Natural killer cell (primary cell): ENCODE data around the gene DCUN1D4. TPM values are rescaled to one million over a fixed set of nuclear protein-coding genes. Genes with fewer than 3 reads are reported as not detected.

Experiments used
- ATAC-seq, 3 donors: fragments of 150-1000 bp in 2 of 3; fragments of 200-7000 bp in 1 of 3; cut with Tn5 transposase; 1 replicate in 1 of 3; 2 replicates in 2 of 3; pipeline ENCODE4 v1.10.0; 2021; ENCODE audit warnings: mild to moderate bottlenecking in 2 of 3, moderate library complexity in 2 of 3
- DNase-seq, 2 donors: peaks; one replicate each; pipeline versions ENCODE4 v3.0.0 to v3.0.0-alpha.2; 2013 to 2021; ENCODE audit warnings: mixed read lengths in 1 of 2
- H3K27ac ChIP-seq: one replicate; pipeline ENCODE4 v1.5.1; 2013; ENCODE audit warnings: mild to moderate bottlenecking, low read length
- H3K27me3 ChIP-seq: one replicate; pipeline ENCODE4 v1.6.1; 2013; ENCODE audit warnings: low read length; ENCODE audit not compliant: control insufficient read depth, insufficient read depth
- H3K36me3 ChIP-seq: one replicate; pipeline ENCODE4 v1.6.1; 2013; ENCODE audit warnings: low read length; ENCODE audit not compliant: control insufficient read depth, insufficient read depth
- H3K4me1 ChIP-seq: one replicate; pipeline ENCODE4 v1.6.1; 2013; ENCODE audit warnings: low read length; ENCODE audit not compliant: control insufficient read depth, insufficient read depth
- H3K4me3 ChIP-seq: one replicate; pipeline ENCODE4 v1.5.1; 2013; ENCODE audit warnings: low read length
- H3K9me3 ChIP-seq: one replicate; pipeline ENCODE4 v1.6.1; 2013; ENCODE audit warnings: low read length; ENCODE audit not compliant: control insufficient read depth, insufficient read depth
- H3K27ac Mint-ChIP-seq, 2 donors: one replicate each; pipeline ENCODE4 v1.8.0; 2022; ENCODE audit warnings: mild to moderate bottlenecking in 2 of 2, mixed read lengths in 2 of 2, moderate library complexity in 1 of 2
- H3K27me3 Mint-ChIP-seq, 2 donors: one replicate each; pipeline ENCODE4 v1.8.0; 2022; ENCODE audit warnings: low read depth in 2 of 2, mixed read lengths in 2 of 2
- H3K36me3 Mint-ChIP-seq: one replicate; pipeline ENCODE4 v1.8.0; 2022; ENCODE audit warnings: mixed read lengths
- H3K4me1 Mint-ChIP-seq, 2 donors: one replicate each; pipeline ENCODE4 v1.8.0; 2022; ENCODE audit warnings: mixed read lengths in 2 of 2
- H3K4me3 Mint-ChIP-seq: one replicate; pipeline ENCODE4 v1.8.0; 2022; ENCODE audit warnings: mild to moderate bottlenecking, moderate library complexity, mixed read lengths
- H3K9me3 Mint-ChIP-seq, 2 donors: one replicate each; pipeline ENCODE4 v1.8.0; 2022; ENCODE audit warnings: mixed read lengths in 2 of 2
- WGBS: methylation state at CpG from one replicate; pipeline ENCODE4 v1.1.7; 2013; ENCODE audit warnings: missing lambda C conversion rate; ENCODE audit not compliant: insufficient coverage; 5-methylcytosine and 5-hydroxymethylcytosine counted together
- intact Hi-C: fragments of 100-400 bp; cut with micrococcal nuclease; formaldehyde crosslinking; loops from one replicate; pipeline ENCODE4 v1.14.2; 2022
- total RNA-seq, 4 donors: library from RNA; stranded (reverse); fragments of 120-200 nt in 1 of 4; gene quantifications; one replicate each; pipeline versions ENCODE4 v1.2.3 to v1.2.4, GENCODE V29; 2013 to 2022
- TF ChIP-seq, protein P1 (sequence below): fragments of 200-600 bp; IDR thresholded peaks from one replicate; pipeline ENCODE4 v1.8.0; 2022; ENCODE audit warnings: antibody characterized with exemption

The DCUN1D4 gene
- total RNA-seq, 3 donors from 2014 or later (not counting 1 experiment from before 2014, with no cell fraction given), result 26.9 to 35.9 (median 35.1) TPM

- Histone ChIP-seq H3K9me3 (no peaks in the 10 kb centered on the region), H3K4me1 (no peaks in the 10 kb centered on the region), H3K27ac (no peak overlapping the region), H3K4me3 (no peak overlapping the region), H3K27me3 (no peaks in the 10 kb centered on the region), H3K36me3 (no peaks in the 10 kb centered on the region)
- no peak for DNase-seq
- WGBS, result 67% methylated on average over 1 of the region's 1 CpG
- H3K36me3 Mint-ChIP-seq, result no peaks in the 10 kb centered on the region
- intact Hi-C loops, result no loop called here
- ATAC-seq, result no peak
- peaks cover 0 to 9% of the 10 kb centered on the region in 2 donors for H3K27me3 Mint-ChIP-seq
- H3K27ac Mint-ChIP-seq, result no peak overlapping the region
- no peak overlapping the region for H3K4me3 Mint-ChIP-seq
- TF ChIP-seq, protein P1, sequence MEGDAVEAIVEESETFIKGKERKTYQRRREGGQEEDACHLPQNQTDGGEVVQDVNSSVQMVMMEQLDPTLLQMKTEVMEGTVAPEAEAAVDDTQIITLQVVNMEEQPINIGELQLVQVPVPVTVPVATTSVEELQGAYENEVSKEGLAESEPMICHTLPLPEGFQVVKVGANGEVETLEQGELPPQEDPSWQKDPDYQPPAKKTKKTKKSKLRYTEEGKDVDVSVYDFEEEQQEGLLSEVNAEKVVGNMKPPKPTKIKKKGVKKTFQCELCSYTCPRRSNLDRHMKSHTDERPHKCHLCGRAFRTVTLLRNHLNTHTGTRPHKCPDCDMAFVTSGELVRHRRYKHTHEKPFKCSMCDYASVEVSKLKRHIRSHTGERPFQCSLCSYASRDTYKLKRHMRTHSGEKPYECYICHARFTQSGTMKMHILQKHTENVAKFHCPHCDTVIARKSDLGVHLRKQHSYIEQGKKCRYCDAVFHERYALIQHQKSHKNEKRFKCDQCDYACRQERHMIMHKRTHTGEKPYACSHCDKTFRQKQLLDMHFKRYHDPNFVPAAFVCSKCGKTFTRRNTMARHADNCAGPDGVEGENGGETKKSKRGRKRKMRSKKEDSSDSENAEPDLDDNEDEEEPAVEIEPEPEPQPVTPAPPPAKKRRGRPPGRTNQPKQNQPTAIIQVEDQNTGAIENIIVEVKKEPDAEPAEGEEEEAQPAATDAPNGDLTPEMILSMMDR, result no peak
- peaks cover 0 to 5% of the 10 kb centered on the region in 2 donors for H3K4me1 Mint-ChIP-seq
- no peaks in the 10 kb centered on the region for H3K9me3 Mint-ChIP-seq
Measured at GRCh38 chr4:51835855-51836254, 7.1 kb upstream of the DCUN1D4 start.

DNA sequence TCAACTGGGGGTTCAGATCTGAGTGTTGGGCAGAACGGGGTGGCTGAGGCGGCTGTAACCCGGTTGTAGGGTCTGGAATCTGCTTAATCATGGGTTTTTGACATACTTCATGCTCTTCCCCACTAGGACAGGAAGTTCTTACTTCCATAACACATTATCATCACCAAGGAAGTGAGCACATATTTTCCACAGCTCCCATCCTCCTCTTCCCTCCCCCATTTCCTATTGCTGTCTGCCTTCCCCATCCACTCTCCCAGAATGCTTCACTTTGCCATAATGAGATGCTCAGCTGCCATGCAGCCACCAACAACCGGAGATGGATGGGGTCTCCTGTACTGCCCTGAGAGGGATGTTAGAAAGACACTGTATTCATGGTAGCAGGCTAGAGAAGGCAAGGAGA lies 6.4 kb upstream of the DCUN1D4 start:
- H3K4me3 Mint-ChIP-seq, result no peak overlapping the region
- H3K27ac ChIP-seq, result no peak overlapping the region
- no peak overlapping the region for H3K27ac Mint-ChIP-seq
- H3K4me3 ChIP-seq, result no peak overlapping the region
- H3K27me3 Mint-ChIP-seq, result peaks cover 0 to 7% of the 10 kb centered on the region in 2 donors
- TF ChIP-seq, protein P1, result no peak
- ATAC-seq, result no peak
- no peaks in the 10 kb centered on the region for H3K36me3 Mint-ChIP-seq
- H3K9me3 Mint-ChIP-seq, result no peaks in the 10 kb centered on the region
- peaks cover 0 to 5% of the 10 kb centered on the region in 2 donors for H3K4me1 Mint-ChIP-seq
- no peaks in the 10 kb centered on the region for H3K9me3 ChIP-seq
- 87% methylated on average over 4 of the region's 4 CpGs for WGBS
- intact Hi-C loops, result no loop called here
- no peak for DNase-seq
- H3K4me1 ChIP-seq, result no peaks in the 10 kb centered on the region
- no peaks in the 10 kb centered on the region for H3K36me3 ChIP-seq
- H3K27me3 ChIP-seq, result no peaks in the 10 kb centered on the region

- Mint-ChIP-seq H3K9me3 (no peaks in the 10 kb centered on the region), H3K4me3 (peak overlapping the region; percentile 28), H3K4me1 (peaks cover 22 to 35% of the 10 kb centered on the region in 2 donors), H3K27ac (no peak overlapping the region), H3K27me3 (peaks cover 0 to 7% of the 10 kb centered on the region in 2 donors), H3K36me3 (no peaks in the 10 kb centered on the region)
- H3K4me1 ChIP-seq, result peaks cover 12% of the 10 kb centered on the region
- TF ChIP-seq, protein P1, result no peak
- no peaks in the 10 kb centered on the region for H3K36me3 ChIP-seq
- intact Hi-C loops, result no loop called here
- H3K27ac ChIP-seq, result no peak overlapping the region
- H3K9me3 ChIP-seq, result no peaks in the 10 kb centered on the region
- WGBS, result 69% methylated on average over 2 of the region's 4 CpGs
- no peaks in the 10 kb centered on the region for H3K27me3 ChIP-seq
- DNase-seq (no peak), ATAC-seq (no peak)
- H3K4me3 ChIP-seq, result no peak overlapping the region
Measured at GRCh38 chr4:51840781-51841180, 2.2 kb upstream of the DCUN1D4 start.

DNA sequence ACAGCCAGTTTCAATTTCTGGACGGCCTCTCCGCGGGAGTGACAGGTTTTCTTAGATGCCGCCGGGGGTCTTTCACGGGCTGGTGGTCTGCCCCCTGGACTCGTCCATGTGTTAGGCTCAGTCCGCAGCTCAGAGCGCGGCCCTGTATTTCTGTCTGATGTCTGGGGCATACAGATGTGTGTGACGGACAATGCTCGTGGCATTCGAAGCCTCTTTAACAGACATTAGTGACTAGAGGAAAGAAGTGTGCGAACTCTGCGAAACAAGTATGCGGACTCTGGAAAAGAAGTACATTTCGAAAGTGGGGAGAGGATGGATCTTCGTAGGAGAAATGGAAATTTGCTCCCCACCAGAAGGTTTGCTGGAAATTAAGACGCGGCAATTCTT lies 793 bp upstream of the DCUN1D4 start:
- peaks cover 0 to 3% of the 10 kb centered on the region in 2 donors for H3K27me3 Mint-ChIP-seq
- Histone ChIP-seq H3K9me3 (no peaks in the 10 kb centered on the region), H3K36me3 (no peaks in the 10 kb centered on the region), H3K27ac (peak overlapping the region; percentile 21), H3K4me3 (peak overlapping the region; percentile 77), H3K4me1 (peaks cover 12% of the 10 kb centered on the region), H3K27me3 (no peaks in the 10 kb centered on the region)
- no peaks in the 10 kb centered on the region for H3K36me3 Mint-ChIP-seq
- TF ChIP-seq, protein P1, result no peak
- no peak for ATAC-seq
- peaks cover 22 to 34% of the 10 kb centered on the region in 2 donors for H3K4me1 Mint-ChIP-seq
- H3K9me3 Mint-ChIP-seq, result no peaks in the 10 kb centered on the region
- intact Hi-C loops, result loop anchor here (2.0 kb wide), 1 partner anchor 871 kb away; no protein-coding TSS in a partner anchor
- WGBS, result 4% methylated on average over 20 of the region's 20 CpGs
- H3K4me3 Mint-ChIP-seq, result peak overlapping the region; percentile 100
- DNase-seq, result no peak
- H3K27ac Mint-ChIP-seq, result peak overlapping the region; percentile 92 to 93
